GM18861 (cell line): ENCODE data around the gene HOXC12.

Source experiments
- ATAC-seq: cut with Tn5 transposase; IDR thresholded peaks from one replicate; pipeline ENCODE4 v1.9.1; 2021; ENCODE audit not compliant: unreplicated experiment

The HOXC12 gene

DNA sequence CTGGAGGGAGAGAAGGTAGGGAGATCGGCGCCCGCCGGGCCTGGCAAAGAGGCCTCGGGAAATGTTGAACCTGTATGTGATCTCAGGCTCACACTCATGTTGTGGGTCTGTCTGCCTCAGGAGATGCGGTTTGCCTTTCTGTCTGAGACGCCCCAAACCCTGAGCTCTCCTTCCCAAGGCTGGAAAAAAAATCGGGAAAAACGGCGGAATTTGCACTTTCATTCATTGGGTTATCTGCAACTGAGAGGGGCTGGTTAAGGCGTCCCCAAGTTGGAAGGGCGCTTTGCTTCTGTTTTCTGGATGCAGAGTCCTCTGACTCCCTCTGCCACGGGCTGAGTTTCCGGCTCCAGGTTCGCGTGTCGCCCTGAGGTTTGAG lies 40.3 kb downstream of the HOXC12 start:
- no peak for ATAC-seq

DNA sequence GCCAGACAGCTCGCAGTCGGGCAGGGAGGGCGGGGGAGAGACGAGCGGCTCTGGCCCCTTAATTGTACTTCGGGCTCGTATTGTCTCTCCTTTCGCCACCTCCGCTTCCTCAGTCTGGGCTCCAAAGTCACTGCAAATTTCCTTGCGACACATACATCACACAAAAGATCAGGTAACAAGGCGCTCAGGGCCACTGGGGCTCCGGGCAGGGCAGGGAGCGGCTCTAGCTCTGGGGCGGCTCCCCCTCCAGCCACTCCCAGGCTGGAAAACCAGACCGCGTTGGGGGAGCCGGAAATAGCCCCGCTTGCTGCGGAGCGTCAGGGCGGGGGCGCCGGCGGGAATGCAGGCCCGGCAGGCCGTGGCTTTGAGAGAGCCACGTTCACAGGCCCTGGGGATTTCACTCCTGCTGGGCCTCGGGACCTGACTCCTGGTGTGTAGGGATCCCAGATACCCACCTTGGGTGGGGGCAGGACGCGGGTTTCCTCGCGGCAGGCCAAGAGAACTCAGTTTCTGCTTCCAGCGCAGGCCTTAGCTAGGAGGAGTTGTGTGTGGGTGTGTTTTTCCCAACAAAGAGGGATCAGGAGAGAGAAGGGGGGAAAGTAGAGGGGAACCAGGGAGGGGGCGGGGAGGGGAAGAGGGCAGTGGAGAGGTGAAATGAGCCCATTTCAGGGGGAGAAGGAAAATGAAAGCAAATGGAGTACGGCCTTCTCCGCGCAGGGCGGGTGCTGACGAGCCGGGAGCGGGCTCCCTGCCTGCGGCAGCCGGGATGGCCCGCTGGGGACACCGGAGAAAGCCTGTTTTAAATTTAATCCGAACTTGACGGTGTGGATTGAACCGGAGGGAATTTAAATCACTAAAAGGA lies 40.9 kb downstream of the HOXC12 start:
- no peak for ATAC-seq

DNA sequence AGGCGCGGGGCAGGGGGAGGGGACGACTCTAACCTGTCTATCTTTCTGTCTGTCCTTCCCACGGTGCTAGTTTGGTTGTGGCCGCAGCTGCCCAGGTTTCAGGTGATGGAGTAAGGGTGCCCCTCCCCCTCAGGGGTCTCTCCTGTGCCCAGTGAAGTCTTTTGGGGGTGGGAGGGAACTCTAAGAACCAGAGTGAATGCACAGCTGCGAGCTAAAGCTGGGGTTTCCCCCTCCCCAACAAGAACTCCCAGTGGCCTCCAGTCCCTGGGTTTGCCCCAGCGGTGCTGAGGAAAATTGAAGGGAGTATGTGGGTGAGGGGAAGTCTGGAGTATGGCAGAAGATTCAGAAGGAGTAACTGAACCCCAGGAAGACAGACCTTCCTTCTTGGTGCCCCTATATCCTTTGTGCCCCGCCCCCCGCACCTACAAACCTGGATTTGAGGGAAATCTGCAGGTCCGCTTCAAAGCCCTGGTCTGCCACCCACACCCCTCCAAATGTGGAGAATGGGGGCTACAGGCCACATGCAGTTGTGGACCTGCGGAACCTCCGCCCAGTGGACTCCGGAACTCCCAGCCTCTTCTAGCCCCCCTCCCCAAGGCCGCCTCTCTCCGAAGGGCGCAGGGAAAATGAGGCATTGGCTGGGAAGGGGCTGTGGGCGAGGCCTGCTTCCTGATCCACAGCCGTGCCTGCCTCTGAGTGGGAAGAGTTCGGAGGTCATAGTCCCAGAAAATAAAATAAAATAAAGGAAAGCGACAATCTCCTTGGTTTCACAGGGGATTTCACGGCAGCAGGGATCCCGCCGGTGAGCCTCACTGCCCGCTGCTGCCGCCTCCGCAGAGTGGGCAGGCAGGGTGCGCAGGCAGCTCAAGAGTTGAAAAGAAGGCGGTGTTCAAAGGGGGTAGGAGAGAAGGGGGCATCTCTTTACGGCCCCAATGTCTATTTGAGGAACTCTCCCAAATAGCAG lies 41.8 kb downstream of the HOXC12 start:
- ATAC-seq = no peak

GRCh38 chr12:53997204-53998109 lies 42.8 kb downstream of the HOXC12 start:
- ATAC-seq = no peak

DNA sequence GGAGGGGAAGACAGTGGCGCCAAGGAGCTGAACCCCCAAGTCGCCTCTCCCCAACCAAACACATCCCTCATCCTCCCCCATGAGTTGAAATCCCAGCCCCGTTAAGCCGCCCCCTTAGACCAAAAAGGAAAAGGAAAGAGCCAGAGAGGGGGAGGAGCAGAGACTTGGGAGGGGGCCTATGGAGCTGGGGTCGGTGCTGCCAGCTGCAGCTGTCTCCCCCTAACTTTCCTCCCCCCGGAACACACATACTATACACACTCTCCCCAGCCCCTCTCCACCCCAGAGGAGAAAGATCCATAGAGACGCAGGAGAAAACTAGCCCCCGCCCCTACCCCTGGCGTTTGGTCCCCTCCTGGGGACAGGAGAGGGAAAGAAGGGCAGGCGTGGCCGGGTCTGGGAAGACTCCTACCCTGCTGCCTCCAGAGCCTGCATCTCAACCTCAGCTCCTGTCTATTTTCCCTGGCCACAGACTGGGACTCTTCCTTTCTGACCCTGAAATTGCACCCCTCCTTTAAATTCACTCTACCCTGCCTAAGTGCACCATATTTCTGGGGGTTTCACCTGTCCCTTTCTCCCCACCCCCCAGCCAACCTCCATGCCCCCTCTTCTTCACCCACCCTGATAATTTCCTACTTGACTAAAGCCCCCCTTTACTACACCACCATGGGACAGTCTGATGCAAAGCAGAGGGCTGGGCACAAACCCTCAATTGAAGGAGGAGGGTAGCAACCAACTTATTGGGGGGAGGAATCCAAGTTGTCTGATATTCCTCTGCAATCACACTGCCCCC lies 43.6 kb downstream of the HOXC12 start:
- no peak for ATAC-seq

DNA sequence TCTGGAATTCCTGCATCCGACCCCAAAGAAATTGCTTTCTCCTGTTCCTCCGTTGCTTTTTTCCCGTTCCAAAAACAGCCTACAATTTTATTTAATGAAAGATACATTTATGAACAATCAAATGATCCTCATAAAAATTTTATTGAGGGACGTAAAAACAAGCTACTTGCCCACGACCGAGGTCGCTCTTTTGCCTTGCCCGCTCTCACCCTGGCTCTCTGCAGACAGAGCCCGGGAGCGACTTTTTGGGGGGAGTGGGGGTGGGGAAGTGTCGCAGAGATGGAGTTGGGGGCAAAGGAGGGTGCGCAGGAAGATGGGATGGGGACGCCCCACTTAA lies 44.2 kb downstream of the HOXC12 start:
- no peak for ATAC-seq

GRCh38 chr12:53999559-54000115 lies 44.9 kb downstream of the HOXC12 start:
- ATAC-seq = no peak

- no peak for ATAC-seq
Observed at GRCh38 chr12:54000116-54001114, 45.7 kb downstream of the HOXC12 start, which contains the start of gene HOXC9. Gene HOXC9, plus strand, starts transcription at chr12:54000161. Its CDS starts 28 bp downstream, at chr12:54000189.

GRCh38 chr12:54001283-54002187 lies 46.8 kb downstream of the HOXC12 start:
- ATAC-seq = no peak

- ATAC-seq = no peak
Observed at GRCh38 chr12:54002278-54002914, 47.7 kb downstream of the HOXC12 start.

GRCh38 chr12:54002915-54003389 lies 48.2 kb downstream of the HOXC12 start:
- ATAC-seq = no peak

- no peak for ATAC-seq
Observed at GRCh38 chr12:54003625-54004024, 48.9 kb downstream of the HOXC12 start.

GRCh38 chr12:54004063-54004840 lies 49.5 kb downstream of the HOXC12 start:
- no peak for ATAC-seq

GRCh38 chr12:54004841-54005530 lies 50.3 kb downstream of the HOXC12 start:
- no peak for ATAC-seq

- ATAC-seq = no peak
Observed at GRCh38 chr12:54005531-54005852, 50.8 kb downstream of the HOXC12 start.
